ENCODE measurements around the gene SLC25A22.
A peak's percentile ranks its signal among the peaks of the same experiment; 100 is the strongest.

The SLC25A22 gene

DNA sequence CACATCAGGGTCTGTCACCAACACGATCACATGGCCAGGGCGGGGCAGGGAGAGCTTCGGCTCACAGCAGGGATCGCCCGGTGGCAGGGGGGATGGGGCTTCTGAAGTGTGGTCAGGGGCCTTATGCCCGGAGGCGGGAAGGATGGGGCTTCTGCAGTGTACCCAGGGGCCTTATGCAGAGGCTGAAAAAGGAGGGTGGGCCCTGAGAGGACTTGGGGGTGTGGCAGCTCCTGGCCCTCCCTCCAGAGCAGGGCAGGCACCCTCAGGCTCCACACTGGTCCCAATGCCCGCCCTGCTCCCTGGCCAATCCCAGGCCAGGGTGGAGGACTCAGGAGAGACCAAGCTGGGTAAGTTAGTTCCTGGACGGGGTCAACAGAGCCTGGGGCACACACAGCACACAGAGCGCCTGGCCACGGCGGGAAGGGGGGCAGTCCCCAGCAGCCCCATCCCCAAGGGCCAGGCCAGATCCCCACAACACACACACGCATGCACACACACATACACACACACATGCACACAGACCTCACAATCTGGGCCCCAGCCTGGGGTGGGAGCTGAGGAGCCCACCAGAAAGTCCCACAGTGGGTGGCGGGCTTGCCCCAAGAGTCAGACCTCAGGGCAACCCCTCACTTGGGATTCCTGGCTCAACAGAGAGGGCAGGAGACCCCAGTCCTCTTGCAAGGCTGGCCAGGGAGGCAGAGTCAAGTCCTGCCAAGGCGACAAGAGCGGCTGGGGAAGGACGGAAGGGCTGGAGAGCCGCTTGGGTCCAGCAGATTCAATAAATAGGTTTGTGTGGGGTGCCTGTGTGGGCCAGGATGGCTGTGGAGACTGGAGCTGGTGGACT is 7.1 kb downstream of the SLC25A22 start:
- H3K79me2 ChIP-seq (ENCODE audit: low read length): peaks cover 17% of the 10 kb centered on the region
- H3K4me1 ChIP-seq (ENCODE audit: low read length): peaks cover 10% of the 10 kb centered on the region
- H4K20me1 ChIP-seq (ENCODE audit: insufficient read depth, low read length): peaks cover 7% of the 10 kb centered on the region; the same call in 1 of the 2 replicates
- no peak overlapping the region for H3K4me3 ChIP-seq (ENCODE audit: low read length)
- H3K4me2 ChIP-seq (ENCODE audit: low read length): no peak overlapping the region
- no peak overlapping the region for H3K27ac ChIP-seq (ENCODE audit: low read length)
- H3K9ac ChIP-seq (ENCODE audit: low read length): no peak overlapping the region
- no peaks in the 10 kb centered on the region for H3K27me3 ChIP-seq (ENCODE audit: low read depth, low read length)
- no peak overlapping the region for H2AFZ ChIP-seq (ENCODE audit: low read depth, low read length)
- peaks cover 3% of the 10 kb centered on the region for H3K36me3 ChIP-seq (replicated peaks; ENCODE audit: low read depth, low read length)
- H3K9me3 ChIP-seq (ENCODE audit: insufficient read depth, low read length): no peaks in the 10 kb centered on the region
- TF ChIP-seq, protein P1, sequence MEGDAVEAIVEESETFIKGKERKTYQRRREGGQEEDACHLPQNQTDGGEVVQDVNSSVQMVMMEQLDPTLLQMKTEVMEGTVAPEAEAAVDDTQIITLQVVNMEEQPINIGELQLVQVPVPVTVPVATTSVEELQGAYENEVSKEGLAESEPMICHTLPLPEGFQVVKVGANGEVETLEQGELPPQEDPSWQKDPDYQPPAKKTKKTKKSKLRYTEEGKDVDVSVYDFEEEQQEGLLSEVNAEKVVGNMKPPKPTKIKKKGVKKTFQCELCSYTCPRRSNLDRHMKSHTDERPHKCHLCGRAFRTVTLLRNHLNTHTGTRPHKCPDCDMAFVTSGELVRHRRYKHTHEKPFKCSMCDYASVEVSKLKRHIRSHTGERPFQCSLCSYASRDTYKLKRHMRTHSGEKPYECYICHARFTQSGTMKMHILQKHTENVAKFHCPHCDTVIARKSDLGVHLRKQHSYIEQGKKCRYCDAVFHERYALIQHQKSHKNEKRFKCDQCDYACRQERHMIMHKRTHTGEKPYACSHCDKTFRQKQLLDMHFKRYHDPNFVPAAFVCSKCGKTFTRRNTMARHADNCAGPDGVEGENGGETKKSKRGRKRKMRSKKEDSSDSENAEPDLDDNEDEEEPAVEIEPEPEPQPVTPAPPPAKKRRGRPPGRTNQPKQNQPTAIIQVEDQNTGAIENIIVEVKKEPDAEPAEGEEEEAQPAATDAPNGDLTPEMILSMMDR (IDR thresholded peaks at IDR 0.05; ENCODE audit: low read depth, low read length): no peak
- TF ChIP-seq EZH2phosphoT487 (IDR thresholded peaks at IDR 0.05; ENCODE audit: low read depth): no peak

DNA sequence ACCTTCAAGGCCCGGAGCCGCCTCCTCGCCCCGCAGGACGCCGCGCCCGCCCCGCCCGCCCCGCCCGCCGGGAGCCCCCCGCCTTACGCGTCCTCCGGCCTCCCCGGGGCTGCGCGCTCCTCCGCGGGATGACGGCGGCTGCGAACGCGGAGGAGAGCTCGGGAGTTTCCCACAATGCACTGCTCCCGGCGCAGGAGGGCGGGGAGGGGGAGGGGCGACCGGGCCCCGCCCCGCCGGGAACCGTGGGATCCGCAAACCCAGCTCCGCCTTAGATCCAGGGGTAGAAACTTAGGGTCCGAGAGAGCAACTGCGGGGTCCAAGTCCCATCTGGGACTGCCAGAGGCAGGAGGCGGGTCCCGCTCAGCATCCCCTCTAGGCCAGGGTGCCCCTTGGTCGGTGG is 8.1 kb downstream of the SLC25A22 start, which contains the start of gene CEND1:
TSS of gene CEND1 (minus strand) at position 148 of the 400 bp plus-strand sequence. CDS start 1,514 bp downstream, outside the sequence.
- Histone ChIP-seq H3K79me2 (ENCODE audit: low read length) (0 out of 2 replicates have a peak, but pooled peaks cover 7% of the 10 kb centered on the region), H3K36me3 (replicated peaks; ENCODE audit: low read depth, low read length) (peaks cover 3% of the 10 kb centered on the region), H4K20me1 (ENCODE audit: insufficient read depth, low read length) (peaks cover 7% of the 10 kb centered on the region; the same call in 1 of the 2 replicates), H3K27me3 (ENCODE audit: low read depth, low read length) (no peaks in the 10 kb centered on the region), H3K9ac (ENCODE audit: low read length) (no peak within 1 kb of the TSS), H3K4me2 (ENCODE audit: low read length) (peak within 1 kb of the TSS; percentile 23; the same call in 1 of the 2 replicates), H3K4me3 (ENCODE audit: low read length) (no peak within 1 kb of the TSS), H3K4me1 (ENCODE audit: low read length) (peaks cover 8% of the 10 kb centered on the region), H2AFZ (ENCODE audit: low read depth, low read length) (no peak within 1 kb of the TSS), H3K9me3 (ENCODE audit: insufficient read depth, low read length) (no peaks in the 10 kb centered on the region), H3K27ac (ENCODE audit: low read length) (no peak within 1 kb of the TSS)
- no peak for TF ChIP-seq EZH2phosphoT487 (IDR thresholded peaks at IDR 0.05; ENCODE audit: low read depth)
- TF ChIP-seq, protein P1 (IDR thresholded peaks at IDR 0.05; ENCODE audit: low read depth, low read length): no peak

DNA sequence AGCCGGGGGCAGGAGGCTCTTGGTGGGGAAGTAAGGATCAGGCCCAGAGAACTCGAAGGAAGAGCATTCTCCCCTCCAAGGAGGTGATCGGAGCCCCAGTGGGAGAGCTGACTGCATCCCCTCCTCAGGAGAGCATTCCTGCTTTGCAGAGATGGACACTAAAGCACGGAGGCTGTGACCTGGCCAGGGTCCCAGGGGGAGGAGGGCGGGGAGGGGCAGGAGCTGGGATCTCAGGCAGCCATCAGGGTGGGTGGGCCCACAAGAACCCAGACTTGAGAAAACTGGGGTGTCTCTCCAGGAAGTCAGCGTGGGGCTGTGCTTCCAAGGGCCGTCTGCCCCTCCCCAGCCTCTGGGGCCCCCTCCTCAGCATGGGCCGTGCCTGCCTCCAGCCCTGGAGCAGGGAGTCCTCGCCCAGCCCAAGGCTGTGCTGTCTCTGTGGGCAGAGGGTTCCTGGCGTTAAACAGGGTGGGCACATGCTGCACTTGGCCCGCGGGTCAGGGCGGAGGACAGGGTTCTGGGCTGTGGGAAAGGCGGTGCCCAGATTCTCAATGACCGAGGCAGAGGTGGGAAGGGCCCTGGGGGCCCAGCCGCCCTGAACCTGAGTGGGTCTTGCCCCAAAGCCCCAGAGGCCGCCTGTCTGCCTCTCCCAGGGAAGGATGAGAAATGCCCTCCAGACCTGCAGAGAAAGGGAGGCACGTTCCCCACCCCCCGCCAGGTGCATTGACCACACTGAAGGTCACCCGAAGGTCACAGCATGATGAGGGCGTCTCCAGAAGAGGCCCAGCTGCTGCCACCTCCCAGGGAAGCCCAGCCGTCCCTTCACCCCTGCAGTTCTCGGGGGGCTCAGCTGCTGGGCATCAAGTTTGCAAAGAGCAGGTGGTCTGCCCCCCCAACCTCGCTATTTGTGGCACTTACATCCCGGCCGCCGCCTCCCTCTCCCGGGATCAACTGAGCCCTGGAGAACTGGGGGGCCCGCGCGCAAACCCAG is 8.8 kb downstream of the SLC25A22 start:
- H3K27ac ChIP-seq (ENCODE audit: low read length): no peak overlapping the region
- no peak overlapping the region for H3K9ac ChIP-seq (ENCODE audit: low read length)
- peaks cover 7% of the 10 kb centered on the region; the same call in 1 of the 2 replicates for H4K20me1 ChIP-seq (ENCODE audit: insufficient read depth, low read length)
- TF ChIP-seq, protein P1 (IDR thresholded peaks at IDR 0.05; ENCODE audit: low read depth, low read length): no peak
- no peak for TF ChIP-seq EZH2phosphoT487 (IDR thresholded peaks at IDR 0.05; ENCODE audit: low read depth)
- no peaks in the 10 kb centered on the region for H3K27me3 ChIP-seq (ENCODE audit: low read depth, low read length)
- peaks cover 4% of the 10 kb centered on the region; the same call in 1 of the 2 replicates for H3K4me1 ChIP-seq (ENCODE audit: low read length)
- H3K4me2 ChIP-seq (ENCODE audit: low read length): peak overlapping the region; percentile 23; the same call in 1 of the 2 replicates
- peaks cover 3% of the 10 kb centered on the region for H3K36me3 ChIP-seq (replicated peaks; ENCODE audit: low read depth, low read length)
- H3K79me2 ChIP-seq (ENCODE audit: low read length): 0 out of 2 replicates have a peak, but pooled peaks cover under 1% of the 10 kb centered on the region
- no peaks in the 10 kb centered on the region for H3K9me3 ChIP-seq (ENCODE audit: insufficient read depth, low read length)
- no peak overlapping the region for H3K4me3 ChIP-seq (ENCODE audit: low read length)
- no peak overlapping the region for H2AFZ ChIP-seq (ENCODE audit: low read depth, low read length)

Data from OCI-LY3 (cell line).